ENCODE measurements around the gene NETO1. TPM values are rescaled to one million over a fixed set of nuclear protein-coding genes. Genes with fewer than 3 reads are reported as not detected.

The NETO1 gene
- total RNA-seq, 1 experiment from 2014 or later: 5.9 TPM

- Histone ChIP-seq H2BK15ac (ENCODE audit: low read depth, low read length) (no peak overlapping the region), H3T11ph (ENCODE audit: low read length) (no peak overlapping the region), H3K27ac (ENCODE audit: insufficient read length, low read depth, low read length) (no peak overlapping the region), H3K14ac (ENCODE audit: insufficient read depth, low read length) (no peak overlapping the region), H2BK120ac (ENCODE audit: low read depth, low read length, poor library complexity, severe bottlenecking) (no peak overlapping the region), H3K23me2 (ENCODE audit: insufficient read length, low read depth, low read length, poor library complexity, severe bottlenecking) (no peaks in the 10 kb centered on the region), H3K9ac (ENCODE audit: extremely low read depth, insufficient read length, low read length) (no peak overlapping the region), H3K23ac (ENCODE audit: insufficient read length, low read depth, low read length) (no peak overlapping the region), H3K4ac (ENCODE audit: low read depth, low read length) (no peak overlapping the region), H3K9me3 (ENCODE audit: control insufficient read depth, low read depth, low read length) (no peaks in the 10 kb centered on the region), H3K4me1 (ENCODE audit: insufficient read depth, low read length) (peaks cover 2% of the 10 kb centered on the region; the same call in 1 of the 2 replicates), H4K5ac (ENCODE audit: insufficient read length, low read depth, low read length) (no peak overlapping the region), H2BK12ac (ENCODE audit: insufficient read length, low read depth, low read length) (no peak overlapping the region), H3K27me3 (ENCODE audit: insufficient read depth, low read length) (no peaks in the 10 kb centered on the region), H4K8ac (replicated peaks; ENCODE audit: insufficient read length, low read depth, low read length) (no peak overlapping the region), H2AFZ (ENCODE audit: low read length) (no peak overlapping the region), H2BK5ac (ENCODE audit: insufficient read length, low read length) (no peak overlapping the region), H3K18ac (ENCODE audit: insufficient read length, low read depth, low read length) (no peak overlapping the region), H3K79me2 (ENCODE audit: insufficient read depth, low read length) (no peaks in the 10 kb centered on the region), H3K56ac (ENCODE audit: insufficient read length, low read depth, low read length) (no peak overlapping the region), H3K79me1 (ENCODE audit: insufficient read depth, low read depth, low read length, poor library complexity, severe bottlenecking) (no peaks in the 10 kb centered on the region), H4K91ac (ENCODE audit: insufficient read length, low read depth, low read length) (no peak overlapping the region), H3K4me2 (ENCODE audit: insufficient read depth, insufficient read length, low read length) (no peak overlapping the region), H2BK20ac (ENCODE audit: low read depth, low read length, poor library complexity, severe bottlenecking) (no peak overlapping the region), H4K20me1 (ENCODE audit: control insufficient read depth, insufficient read depth, insufficient read length) (no peaks in the 10 kb centered on the region), H2AK5ac (ENCODE audit: insufficient read length, low read length) (no peak overlapping the region)
- no peak overlapping the region for H3K4me3 Mint-ChIP-seq
- H3K9me3 Mint-ChIP-seq: no peaks in the 10 kb centered on the region
- H3K36me3 Mint-ChIP-seq (ENCODE audit: insufficient read depth in 1 of 3, low read depth in 3 of 3): no peaks in the 10 kb centered on the region
- DNase-seq: no peak
- no CpG with 5 or more reads among the region's 3 CpGs for WGBS (ENCODE audit: extremely low coverage, insufficient read length, low lambda C conversion rate)
- H3K27ac Mint-ChIP-seq: no peak overlapping the region
- H3K27me3 Mint-ChIP-seq (ENCODE audit: low read depth): 0 out of 2 replicates have a peak, but pooled peaks cover 2% of the 10 kb centered on the region
- peaks cover 10 to 11% of the 10 kb centered on the region in 2 experiments for H3K4me1 Mint-ChIP-seq
- TF ChIP-seq CTCF (conservative IDR thresholded peaks at IDR 0.05): no peak
Observed at GRCh38 chr18:72878561-72878960, 10.8 kb upstream of the NETO1 start.
